SK-N-SH (cell line): Measurements from ENCODE around the gene C6orf15. TPM values are rescaled to one million over a fixed set of nuclear protein-coding genes. Genes with fewer than 3 reads are reported as not detected.

ENCODE experiments used
- CTCF ChIA-PET: fragments of 300-600, 350-600 bp; formaldehyde crosslinking; extraction: SDS; loops from one replicate; lab custom pipeline; 2021; lab: Yijun Ruan, JAX
- POLR2A ChIA-PET: fragments of 350-600 bp; sonication (Branson Sonifier 250); formaldehyde crosslinking; extraction: SDS; loops from one replicate; lab custom pipeline; 2020; ENCODE audit warnings: antibody characterized with exemption, inconsistent platforms; lab: Yijun Ruan, JAX
- DNase-seq: peaks from one replicate; pipeline ENCODE4 v3.0.0; 2012
- H2AFZ ChIP-seq: fragments of 200-600 bp; sonication (generic); 2 replicates; pipeline ENCODE4 v1.8.1; 2016; ENCODE audit warnings: antibody characterized with exemption, mild to moderate bottlenecking, low read depth
- H3F3A ChIP-seq: fragments of 200-600 bp; sonication (generic); replicated peaks from 2 replicates; pipeline ENCODE3; 2016; ENCODE audit warnings: antibody characterized with exemption, mild to moderate bottlenecking; ENCODE audit not compliant: insufficient read depth
- H3K27ac ChIP-seq, 2 experiments: fragments of 200-500 bp in 1 of 2; fragments of 200-600 bp in 1 of 2; sonication (Bioruptor generic) in 1 of 2; sonication (generic), shearing (Covaris generic) in 1 of 2; 2 replicates each; pipeline versions ENCODE4 v1.5.1 to v1.6.1; 2014 to 2016; ENCODE audit warnings: low read depth in 2 of 2, inconsistent platforms in 1 of 2, low read length in 1 of 2, mild to moderate bottlenecking in 1 of 2, mixed read lengths in 1 of 2
- H3K27me3 ChIP-seq: fragments of 200-600 bp; sonication (generic), shearing (Covaris generic); 2 replicates; pipeline ENCODE4 v1.6.1; 2016; ENCODE audit warnings: mixed run types; ENCODE audit not compliant: insufficient read depth
- H3K36me3 ChIP-seq, 2 experiments: fragments of 200-500 bp in 1 of 2; fragments of 200-600 bp in 1 of 2; sonication (Bioruptor generic) in 1 of 2; sonication (generic) in 1 of 2; replicated peaks in 1 of 2; 2 replicates each; pipeline versions ENCODE3 to v1.5.1; 2014 to 2016; ENCODE audit warnings: low read length in 1 of 2, mild to moderate bottlenecking in 1 of 2; ENCODE audit not compliant: insufficient read depth in 2 of 2, control insufficient read depth in 1 of 2
- H3K4me1 ChIP-seq, 2 experiments: fragments of 200-500 bp in 1 of 2; fragments of 200-600 bp in 1 of 2; sonication (Bioruptor generic) in 1 of 2; sonication (generic), shearing (Covaris generic) in 1 of 2; 2 replicates each; pipeline versions ENCODE4 v1.5.1 to v1.6.1; 2014 to 2016; ENCODE audit warnings: low read depth in 1 of 2, low read length in 1 of 2, mixed run types in 1 of 2; ENCODE audit not compliant: insufficient read depth in 2 of 2, control insufficient read depth in 1 of 2
- H3K4me2 ChIP-seq: fragments of 200-600 bp; sonication (generic), shearing (Covaris generic); 2 replicates; pipeline ENCODE4 v1.6.1; 2017; ENCODE audit warnings: mixed run types
- H3K4me3 ChIP-seq, 2 experiments: fragments of 200-500 bp in 1 of 2; fragments of 200-600 bp in 1 of 2; sonication (Bioruptor generic) in 1 of 2; sonication (generic), shearing (Covaris generic) in 1 of 2; 2 replicates each; pipeline versions ENCODE4 v1.5.1 to v1.8.1; 2014 to 2016; ENCODE audit warnings: low read depth in 2 of 2, inconsistent platforms in 1 of 2, low read length in 1 of 2, mild to moderate bottlenecking in 1 of 2, mixed read lengths in 1 of 2, moderate library complexity in 1 of 2
- H3K79me2 ChIP-seq: fragments of 200-600 bp; sonication (generic); 2 replicates; pipeline ENCODE4 v1.8.1; 2017; ENCODE audit warnings: mild to moderate bottlenecking; ENCODE audit not compliant: insufficient read depth
- H3K9ac ChIP-seq: fragments of 200-600 bp; sonication (generic); 2 replicates; pipeline ENCODE4 v1.6.1; 2017; ENCODE audit warnings: mixed run types
- H3K9me2 ChIP-seq: fragments of 200-600 bp; sonication (generic); 2 replicates; pipeline ENCODE4 v1.6.1; 2017; ENCODE audit warnings: mixed run types
- H3K9me3 ChIP-seq: fragments of 200-600 bp; sonication (generic); 2 replicates; pipeline ENCODE4 v1.6.1; 2017; ENCODE audit warnings: mixed run types, mild to moderate bottlenecking, moderate library complexity
- H4K20me1 ChIP-seq: fragments of 200-600 bp; sonication (generic); 2 replicates; pipeline ENCODE4 v1.6.1; 2017; ENCODE audit warnings: mild to moderate bottlenecking, mixed run types; ENCODE audit not compliant: insufficient read depth
- FOXM1 ChIP-seq: IDR thresholded peaks from 2 replicates; pipeline ENCODE4 v1.4.0; 2012; ENCODE audit warnings: low read depth, mild to moderate bottlenecking
- MXI1 ChIP-seq: IDR thresholded peaks from 2 replicates; pipeline ENCODE4 v1.6.1; 2012; ENCODE audit warnings: mild to moderate bottlenecking, low read depth, low read length, improper control_type of control experiment
- NFIC ChIP-seq: IDR thresholded peaks from 2 replicates; pipeline ENCODE4 v1.4.0; 2012; ENCODE audit warnings: borderline replicate concordance
- POLR2AphosphoS5 ChIP-seq: IDR thresholded peaks from 2 replicates; pipeline ENCODE4 v1.6.1; 2012; ENCODE audit warnings: low read depth, low read length
- RAD21 ChIP-seq: IDR thresholded peaks from 2 replicates; pipeline ENCODE4 v1.6.1; 2012; ENCODE audit warnings: mild to moderate bottlenecking, low read length
- RXRA ChIP-seq: IDR thresholded peaks from 2 replicates; pipeline ENCODE4 v1.4.0; 2012; ENCODE audit warnings: low read depth, mild to moderate bottlenecking, borderline replicate concordance
- SMC3 ChIP-seq: IDR thresholded peaks from 2 replicates; pipeline ENCODE4 v1.6.1; 2012; ENCODE audit warnings: low read depth, low read length, improper control_type of control experiment
- TAF1 ChIP-seq: IDR thresholded peaks from 2 replicates; pipeline ENCODE4 v1.6.1; 2012; ENCODE audit warnings: low read depth, mild to moderate bottlenecking, low read length, moderate library complexity, borderline replicate concordance
- TCF12 ChIP-seq: IDR thresholded peaks from 2 replicates; pipeline ENCODE4 v1.4.0; 2012
- WGBS: methylation state at CpG from one replicate; pipeline ENCODE4 v1.1.6; 2017; ENCODE audit warnings: low lambda C conversion rate; 5-methylcytosine and 5-hydroxymethylcytosine counted together
- polyA plus RNA-seq, 3 experiments: library from polyadenylated mRNA; depleted of rRNA; stranded (reverse); fragments of >200 nt; gene quantifications; 2 replicates each; pipeline ENCODE4 v1.2.3, GENCODE V29; 2012
- TF ChIP-seq, protein P1 (sequence below): IDR thresholded peaks from 2 replicates; pipeline ENCODE4 v1.4.0; 2012; ENCODE audit warnings: low read depth, borderline replicate concordance
- TF ChIP-seq, protein P2 (sequence below): IDR thresholded peaks from 2 replicates; pipeline ENCODE4 v1.4.0; 2012; ENCODE audit warnings: low read depth
- TF ChIP-seq, protein P3 (sequence below): IDR thresholded peaks from 2 replicates; pipeline ENCODE4; 2012

The C6orf15 gene
- polyA plus RNA-seq, 1 of the 3 experiments (the other 2 are of a cell fraction): not detected

DNA sequence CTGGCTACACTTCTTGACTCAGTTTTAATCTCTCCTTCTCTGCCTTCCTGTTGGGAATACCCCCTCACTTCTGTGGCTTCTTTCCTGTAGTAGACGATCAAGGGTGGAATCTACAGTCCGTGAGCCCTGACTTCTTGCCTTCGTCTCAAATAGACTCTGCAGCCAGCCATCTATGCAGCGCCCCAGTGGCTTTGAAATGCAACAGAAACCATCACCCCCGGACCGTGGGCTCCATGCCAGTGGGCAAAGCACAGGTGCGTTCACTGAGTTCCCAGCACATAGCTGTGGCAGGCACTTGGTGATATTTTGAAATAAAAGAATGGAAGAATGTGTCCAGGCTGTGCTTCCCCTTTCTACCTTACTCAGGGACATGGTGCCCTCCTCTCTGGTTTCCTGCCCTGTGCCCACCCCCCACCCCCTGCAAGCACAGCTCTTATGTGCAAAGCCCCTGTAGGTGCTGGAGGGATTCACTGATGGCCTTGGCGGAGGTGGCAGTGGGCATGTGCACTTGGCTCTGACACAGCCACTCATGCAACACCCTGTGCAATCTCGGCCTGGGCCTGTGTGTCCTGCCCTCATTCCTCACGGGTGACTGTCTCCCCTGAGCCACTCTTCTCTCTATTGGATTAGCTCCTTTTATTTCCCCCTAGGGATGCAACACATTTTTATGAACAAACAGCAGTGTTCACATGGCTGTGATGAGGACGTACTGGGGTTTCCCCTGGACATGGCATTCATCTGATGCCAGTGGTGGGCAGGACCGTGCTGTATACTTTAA is 13.4 kb upstream of the C6orf15 start:
- H3K9me3 ChIP-seq: no peaks in the 10 kb centered on the region
- H3K36me3 ChIP-seq: no peaks in the 10 kb centered on the region
- no peaks in the 10 kb centered on the region for H3K9me2 ChIP-seq
- TF ChIP-seq FOXM1: no peak
- TF ChIP-seq RXRA: no peak
- no peaks in the 10 kb centered on the region; the same call in 1 of the 2 replicates for H3K79me2 ChIP-seq
- H3K4me1 ChIP-seq: peaks cover 2 to 8% of the 10 kb centered on the region in 2 experiments; a peak in 2 of 4 replicates
- WGBS: 43% methylated on average over 11 of the region's 12 CpGs
- 0 out of 2 replicates have a peak, but pooled peaks cover 3% of the 10 kb centered on the region for H4K20me1 ChIP-seq
- H3F3A ChIP-seq: peaks cover 3% of the 10 kb centered on the region
- no peak overlapping the region for H3K4me2 ChIP-seq
- no peak overlapping the region for H3K27ac ChIP-seq
- H2AFZ ChIP-seq: no peak overlapping the region
- ChIA-PET CTCF (interaction anchor here (1.6 to 3.8 kb wide), 3 partner anchors 12 to 241 kb away, joined by 3 to 13 read pairs (median 6); no protein-coding TSS in a partner anchor), POLR2A (no interaction called here)
- no peak for DNase-seq
- no peak overlapping the region for H3K9ac ChIP-seq
- H3K4me3 ChIP-seq: no peak overlapping the region
- no peaks in the 10 kb centered on the region for H3K27me3 ChIP-seq

DNA sequence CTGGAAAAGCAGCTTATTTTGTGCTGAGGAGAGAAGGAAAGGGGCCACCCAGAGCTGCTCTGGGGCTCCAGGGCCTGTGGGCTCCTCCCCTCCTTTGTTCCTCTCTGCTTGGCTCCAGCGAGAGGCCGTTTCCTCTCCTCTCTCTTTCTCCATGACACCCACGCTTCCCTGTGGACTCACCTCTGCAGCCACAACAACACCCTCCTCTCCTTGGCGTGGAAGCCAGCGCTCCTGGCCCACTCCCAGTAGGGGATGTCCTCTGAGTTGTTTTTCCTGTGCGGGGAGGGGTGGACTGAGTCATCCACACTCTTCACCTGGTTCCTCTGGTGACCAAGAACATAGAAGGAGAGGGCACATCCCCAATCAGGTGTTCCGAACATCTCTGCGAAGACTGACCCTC is 12.8 kb upstream of the C6orf15 start:
- Histone ChIP-seq H3K36me3 (no peaks in the 10 kb centered on the region), H3K4me3 (no peak overlapping the region), H3K27ac (no peak overlapping the region), H3K79me2 (no peaks in the 10 kb centered on the region; the same call in 1 of the 2 replicates), H3K4me1 (peaks cover 2 to 8% of the 10 kb centered on the region in 2 experiments; a peak in 2 of 4 replicates), H3K9me2 (no peaks in the 10 kb centered on the region), H2AFZ (no peak overlapping the region), H3F3A (peaks cover 3% of the 10 kb centered on the region), H3K9me3 (no peaks in the 10 kb centered on the region), H4K20me1 (0 out of 2 replicates have a peak, but pooled peaks cover 3% of the 10 kb centered on the region), H3K4me2 (peak overlapping the region; percentile 11; the same call in 1 of the 2 replicates), H3K9ac (no peak overlapping the region), H3K27me3 (no peaks in the 10 kb centered on the region)
- ChIA-PET POLR2A (no interaction called here), CTCF (interaction anchor here (0.9 to 1.7 kb wide), 4 partner anchors 9 to 242 kb away, joined by 3 to 6 read pairs (median 4); no protein-coding TSS in a partner anchor)
- TF ChIP-seq POLR2AphosphoS5: no peak
- peak; percentile 19; the same call in 1 of the 2 replicates for TF ChIP-seq NFIC
- TF ChIP-seq, protein P1, sequence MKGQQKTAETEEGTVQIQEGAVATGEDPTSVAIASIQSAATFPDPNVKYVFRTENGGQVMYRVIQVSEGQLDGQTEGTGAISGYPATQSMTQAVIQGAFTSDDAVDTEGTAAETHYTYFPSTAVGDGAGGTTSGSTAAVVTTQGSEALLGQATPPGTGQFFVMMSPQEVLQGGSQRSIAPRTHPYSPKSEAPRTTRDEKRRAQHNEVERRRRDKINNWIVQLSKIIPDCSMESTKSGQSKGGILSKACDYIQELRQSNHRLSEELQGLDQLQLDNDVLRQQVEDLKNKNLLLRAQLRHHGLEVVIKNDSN: no peak
- 65% methylated on average over 8 of the region's 8 CpGs for WGBS
- no peak for DNase-seq

DNA sequence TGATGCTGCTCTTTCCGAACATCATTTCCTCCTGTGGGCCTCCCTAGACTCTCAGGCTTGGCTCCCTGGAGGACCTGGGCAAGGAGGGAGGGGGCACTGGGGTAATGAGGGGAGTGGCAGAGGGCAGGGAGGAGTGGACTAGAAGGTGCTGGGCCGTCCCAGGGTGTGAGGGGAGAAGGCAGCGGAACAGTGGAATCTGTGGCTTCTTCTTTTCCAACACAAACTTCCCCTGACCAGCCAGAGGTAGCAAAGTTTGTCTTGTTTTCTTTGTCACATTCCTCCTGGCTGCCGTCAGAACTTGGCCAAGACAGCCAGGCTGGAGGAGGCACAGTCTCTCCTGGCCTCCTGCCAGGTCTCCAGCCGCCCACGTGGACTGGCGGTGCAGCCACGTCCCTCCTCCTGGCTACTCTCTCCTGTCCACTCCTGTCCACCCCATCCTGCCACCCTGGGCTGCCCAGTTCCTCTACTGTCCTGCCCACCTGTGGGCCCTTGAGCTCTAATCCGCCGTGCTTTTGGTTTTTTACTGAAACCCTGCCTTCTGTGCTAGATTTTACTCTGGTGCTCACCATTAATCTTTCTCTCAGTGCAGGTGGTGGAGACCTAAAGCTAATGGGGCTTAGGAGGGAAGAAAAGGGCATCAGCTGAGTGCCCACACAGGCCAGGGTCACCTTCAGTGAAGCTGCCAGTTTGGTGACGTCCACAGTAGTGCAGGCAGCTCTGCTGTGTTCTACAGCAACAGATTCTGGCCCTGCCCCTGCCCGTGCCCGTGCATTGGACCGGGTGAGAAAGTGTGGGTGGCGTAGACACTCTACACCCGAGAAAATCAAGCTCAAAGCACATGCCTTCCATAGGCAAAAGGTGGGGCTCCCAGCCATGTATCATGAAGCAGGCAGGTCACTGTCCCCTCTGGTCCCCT is 10.7 kb upstream of the C6orf15 start:
- H3K27ac ChIP-seq: peak overlapping the region in 1 of 2 experiments; percentile 61; a peak in 2 of 4 replicates
- peak; percentile 18; the same call in 1 of the 2 replicates for TF ChIP-seq POLR2AphosphoS5
- peak; percentile 95 for TF ChIP-seq NFIC
- peak; percentile 61; the same call in 1 of the 2 replicates for TF ChIP-seq TCF12
- TF ChIP-seq, protein P1: peak; percentile 69; the same call in 1 of the 2 replicates
- TF ChIP-seq FOXM1: no peak
- peak; percentile 30; the same call in 1 of the 2 replicates for TF ChIP-seq MXI1
- no peak for TF ChIP-seq RAD21
- no peak for TF ChIP-seq TAF1
- no peak for TF ChIP-seq SMC3
- TF ChIP-seq, protein P2, sequence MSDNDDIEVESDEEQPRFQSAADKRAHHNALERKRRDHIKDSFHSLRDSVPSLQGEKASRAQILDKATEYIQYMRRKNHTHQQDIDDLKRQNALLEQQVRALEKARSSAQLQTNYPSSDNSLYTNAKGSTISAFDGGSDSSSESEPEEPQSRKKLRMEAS: peak; percentile 91
- TF ChIP-seq, protein P3, sequence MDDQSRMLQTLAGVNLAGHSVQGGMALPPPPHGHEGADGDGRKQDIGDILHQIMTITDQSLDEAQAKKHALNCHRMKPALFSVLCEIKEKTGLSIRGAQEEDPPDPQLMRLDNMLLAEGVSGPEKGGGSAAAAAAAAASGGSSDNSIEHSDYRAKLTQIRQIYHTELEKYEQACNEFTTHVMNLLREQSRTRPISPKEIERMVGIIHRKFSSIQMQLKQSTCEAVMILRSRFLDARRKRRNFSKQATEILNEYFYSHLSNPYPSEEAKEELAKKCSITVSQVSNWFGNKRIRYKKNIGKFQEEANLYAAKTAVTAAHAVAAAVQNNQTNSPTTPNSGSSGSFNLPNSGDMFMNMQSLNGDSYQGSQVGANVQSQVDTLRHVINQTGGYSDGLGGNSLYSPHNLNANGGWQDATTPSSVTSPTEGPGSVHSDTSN: peak; percentile 40; the same call in 1 of the 2 replicates
- 39% methylated on average over 16 of the region's 16 CpGs for WGBS
- peaks cover 3% of the 10 kb centered on the region for H3F3A ChIP-seq
- H2AFZ ChIP-seq: no peak overlapping the region
- POLR2A ChIA-PET: no interaction called here
- H3K9me3 ChIP-seq: no peaks in the 10 kb centered on the region
- H3K9ac ChIP-seq: peak overlapping the region; percentile 21; the same call in 1 of the 2 replicates
- H3K4me2 ChIP-seq: peak overlapping the region; percentile 75; the same call in 1 of the 2 replicates
- H3K4me1 ChIP-seq: peaks cover 2 to 8% of the 10 kb centered on the region in 2 experiments; a peak in 2 of 4 replicates
- peaks cover 4% of the 10 kb centered on the region; the same call in 1 of the 2 replicates for H3K79me2 ChIP-seq
- H3K36me3 ChIP-seq: no peaks in the 10 kb centered on the region
- no peaks in the 10 kb centered on the region for H3K27me3 ChIP-seq
- H3K9me2 ChIP-seq: no peaks in the 10 kb centered on the region
- DNase-seq: peak; percentile 48
- H3K4me3 ChIP-seq: no peak overlapping the region
- H4K20me1 ChIP-seq: 0 out of 2 replicates have a peak, but pooled peaks cover 3% of the 10 kb centered on the region
- CTCF ChIA-PET: interaction anchor here (1.0 to 2.0 kb wide), 3 partner anchors 69 to 244 kb away, joined by 3 to 4 read pairs (median 4); no protein-coding TSS in a partner anchor
